Measurements from ENCODE around the gene ITGBL1.

ITGBL1 gene

DNA sequence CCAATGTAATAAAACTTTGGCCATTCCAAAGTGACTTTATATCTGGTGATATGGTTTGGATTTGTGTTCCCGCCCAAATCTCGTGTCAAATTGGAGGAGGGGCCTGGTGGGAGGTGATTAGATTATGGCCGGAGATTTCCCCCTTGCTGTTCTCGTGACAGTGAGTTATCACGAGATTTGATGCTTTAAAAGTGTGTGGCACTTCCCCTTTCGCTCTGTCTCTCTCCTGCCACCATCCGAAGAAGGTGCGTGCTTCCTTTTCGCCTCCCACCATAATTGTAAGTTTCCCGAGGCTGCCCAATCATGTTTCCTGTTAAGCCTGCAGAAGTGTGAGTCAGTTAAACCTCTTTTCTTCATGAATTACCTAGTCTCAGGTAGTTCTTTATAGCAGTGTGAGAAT, 26.9 kb upstream of the ITGBL1 start:
- Histone ChIP-seq H3K36me3 (ENCODE audit: low read length) (no peaks in the 10 kb centered on the region), H3K4me3 (ENCODE audit: insufficient read depth, low read length, poor library complexity, severe bottlenecking) (no peak overlapping the region), H3K9me3 (ENCODE audit: insufficient read depth, low read length) (no peaks in the 10 kb centered on the region), H3K9me2 (replicated peaks; ENCODE audit: insufficient read depth, low read length) (no peaks in the 10 kb centered on the region), H3K27me3 (ENCODE audit: low read length) (no peaks in the 10 kb centered on the region), H3K4me2 (ENCODE audit: low read depth, low read length, poor library complexity, severe bottlenecking) (no peak overlapping the region), H3F3A (ENCODE audit: insufficient read depth) (no peaks in the 10 kb centered on the region), H4K20me1 (ENCODE audit: low read depth, low read length) (no peaks in the 10 kb centered on the region), H3K9ac (ENCODE audit: low read length) (no peak overlapping the region), H3K79me2 (ENCODE audit: insufficient read depth, low read length) (no peaks in the 10 kb centered on the region), H2AFZ (ENCODE audit: low read depth, low read length, severe bottlenecking) (no peak overlapping the region), H3K27ac (ENCODE audit: low read depth, low read length) (no peak overlapping the region)
- TF ChIP-seq, protein P1, sequence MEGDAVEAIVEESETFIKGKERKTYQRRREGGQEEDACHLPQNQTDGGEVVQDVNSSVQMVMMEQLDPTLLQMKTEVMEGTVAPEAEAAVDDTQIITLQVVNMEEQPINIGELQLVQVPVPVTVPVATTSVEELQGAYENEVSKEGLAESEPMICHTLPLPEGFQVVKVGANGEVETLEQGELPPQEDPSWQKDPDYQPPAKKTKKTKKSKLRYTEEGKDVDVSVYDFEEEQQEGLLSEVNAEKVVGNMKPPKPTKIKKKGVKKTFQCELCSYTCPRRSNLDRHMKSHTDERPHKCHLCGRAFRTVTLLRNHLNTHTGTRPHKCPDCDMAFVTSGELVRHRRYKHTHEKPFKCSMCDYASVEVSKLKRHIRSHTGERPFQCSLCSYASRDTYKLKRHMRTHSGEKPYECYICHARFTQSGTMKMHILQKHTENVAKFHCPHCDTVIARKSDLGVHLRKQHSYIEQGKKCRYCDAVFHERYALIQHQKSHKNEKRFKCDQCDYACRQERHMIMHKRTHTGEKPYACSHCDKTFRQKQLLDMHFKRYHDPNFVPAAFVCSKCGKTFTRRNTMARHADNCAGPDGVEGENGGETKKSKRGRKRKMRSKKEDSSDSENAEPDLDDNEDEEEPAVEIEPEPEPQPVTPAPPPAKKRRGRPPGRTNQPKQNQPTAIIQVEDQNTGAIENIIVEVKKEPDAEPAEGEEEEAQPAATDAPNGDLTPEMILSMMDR (IDR thresholded peaks at IDR 0.05; ENCODE audit: insufficient read depth, low read length, poor library complexity, severe bottlenecking) = no peak
- TF ChIP-seq EZH2phosphoT487 (conservative IDR thresholded peaks at IDR 0.05; ENCODE audit: low read length) = no peak

DNA sequence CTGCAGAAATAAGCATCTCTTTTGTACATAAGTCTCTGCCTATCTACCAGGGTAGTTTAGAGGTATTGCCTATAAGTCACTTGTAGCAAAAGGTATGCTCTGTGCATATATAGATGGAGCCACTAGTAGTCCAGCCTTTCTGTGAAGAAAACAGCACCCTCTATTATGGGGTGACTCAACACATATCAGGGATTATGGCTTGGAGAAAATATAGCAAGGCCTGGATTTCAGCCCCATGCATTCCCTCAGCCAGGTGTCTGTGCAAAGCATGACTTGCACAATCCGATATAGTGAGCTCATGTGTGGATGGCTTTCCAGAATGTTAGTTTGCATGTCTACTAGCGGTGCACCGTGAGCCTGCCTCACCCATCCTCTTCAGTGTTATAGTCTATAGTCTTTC, 22.7 kb upstream of the ITGBL1 start:
- H3K4me2 ChIP-seq (ENCODE audit: low read depth, low read length, poor library complexity, severe bottlenecking) = no peak overlapping the region
- no peaks in the 10 kb centered on the region for H3K9me3 ChIP-seq (ENCODE audit: insufficient read depth, low read length)
- no peaks in the 10 kb centered on the region for H3F3A ChIP-seq (ENCODE audit: insufficient read depth)
- no peak overlapping the region for H3K4me3 ChIP-seq (ENCODE audit: insufficient read depth, low read length, poor library complexity, severe bottlenecking)
- H3K27ac ChIP-seq (ENCODE audit: low read depth, low read length) = no peak overlapping the region
- H3K9ac ChIP-seq (ENCODE audit: low read length) = no peak overlapping the region
- no peaks in the 10 kb centered on the region for H3K9me2 ChIP-seq (replicated peaks; ENCODE audit: insufficient read depth, low read length)
- no peaks in the 10 kb centered on the region for H4K20me1 ChIP-seq (ENCODE audit: low read depth, low read length)
- no peaks in the 10 kb centered on the region for H3K27me3 ChIP-seq (ENCODE audit: low read length)
- H3K36me3 ChIP-seq (ENCODE audit: low read length) = no peaks in the 10 kb centered on the region
- H2AFZ ChIP-seq (ENCODE audit: low read depth, low read length, severe bottlenecking) = no peak overlapping the region
- TF ChIP-seq EZH2phosphoT487 (conservative IDR thresholded peaks at IDR 0.05; ENCODE audit: low read length) = no peak
- H3K79me2 ChIP-seq (ENCODE audit: insufficient read depth, low read length) = no peaks in the 10 kb centered on the region

DNA sequence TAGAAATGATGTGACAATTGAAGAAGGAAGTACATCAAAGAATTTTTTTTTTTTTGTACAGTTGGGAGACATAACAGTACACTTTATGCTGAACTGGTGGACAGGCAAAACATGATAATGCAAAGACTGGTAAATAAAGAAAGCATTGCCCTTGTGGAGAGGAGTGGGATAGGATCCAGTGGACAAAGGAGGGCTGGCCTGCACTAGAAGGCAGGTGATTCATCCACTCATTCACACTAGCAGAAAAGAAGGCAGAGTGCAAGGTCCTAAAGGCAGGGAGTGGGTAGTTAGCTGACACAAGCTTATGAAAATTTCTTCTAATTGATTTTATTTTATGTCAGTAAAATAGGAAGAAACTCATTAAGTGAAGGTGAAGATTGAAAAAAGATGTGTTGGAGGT, 18.6 kb upstream of the ITGBL1 start:
- no peak overlapping the region for H3K4me2 ChIP-seq (ENCODE audit: low read depth, low read length, poor library complexity, severe bottlenecking)
- TF ChIP-seq EZH2phosphoT487 (conservative IDR thresholded peaks at IDR 0.05; ENCODE audit: low read length) = no peak
- TF ChIP-seq, protein P1 (IDR thresholded peaks at IDR 0.05; ENCODE audit: insufficient read depth, low read length, poor library complexity, severe bottlenecking) = no peak
- H3F3A ChIP-seq (ENCODE audit: insufficient read depth) = no peaks in the 10 kb centered on the region
- H3K79me2 ChIP-seq (ENCODE audit: insufficient read depth, low read length) = no peaks in the 10 kb centered on the region
- no peaks in the 10 kb centered on the region for H3K36me3 ChIP-seq (ENCODE audit: low read length)
- no peak overlapping the region for H3K27ac ChIP-seq (ENCODE audit: low read depth, low read length)
- H3K4me3 ChIP-seq (ENCODE audit: insufficient read depth, low read length, poor library complexity, severe bottlenecking) = no peak overlapping the region
- no peak overlapping the region for H3K9ac ChIP-seq (ENCODE audit: low read length)
- H3K27me3 ChIP-seq (ENCODE audit: low read length) = no peaks in the 10 kb centered on the region
- H2AFZ ChIP-seq (ENCODE audit: low read depth, low read length, severe bottlenecking) = no peak overlapping the region
- H4K20me1 ChIP-seq (ENCODE audit: low read depth, low read length) = no peaks in the 10 kb centered on the region
- no peaks in the 10 kb centered on the region for H3K9me3 ChIP-seq (ENCODE audit: insufficient read depth, low read length)
- no peaks in the 10 kb centered on the region for H3K9me2 ChIP-seq (replicated peaks; ENCODE audit: insufficient read depth, low read length)

DNA sequence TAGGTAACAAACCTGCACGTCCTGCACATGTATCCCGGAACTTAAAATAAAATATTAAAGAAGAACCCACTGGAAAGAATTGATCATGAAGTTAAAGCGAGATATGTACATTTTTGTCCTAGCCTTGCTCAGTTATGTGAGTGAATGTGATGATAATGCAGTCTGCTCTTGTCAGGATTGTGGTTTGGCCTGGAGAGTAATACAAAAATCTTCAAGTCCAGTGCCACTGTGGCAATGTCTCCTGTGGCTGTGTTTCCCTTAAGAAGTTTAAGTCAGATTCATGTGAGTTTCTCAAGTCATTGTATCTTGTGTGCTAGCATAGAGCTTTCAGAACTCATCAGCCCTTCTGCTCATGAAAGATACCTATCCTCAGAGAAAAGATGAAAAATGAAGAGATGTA, 18.0 kb upstream of the ITGBL1 start:
- H3K9me3 ChIP-seq (ENCODE audit: insufficient read depth, low read length) = no peaks in the 10 kb centered on the region
- no peaks in the 10 kb centered on the region for H3K27me3 ChIP-seq (ENCODE audit: low read length)
- H3K4me2 ChIP-seq (ENCODE audit: low read depth, low read length, poor library complexity, severe bottlenecking) = no peak overlapping the region
- H4K20me1 ChIP-seq (ENCODE audit: low read depth, low read length) = no peaks in the 10 kb centered on the region
- TF ChIP-seq, protein P1 (IDR thresholded peaks at IDR 0.05; ENCODE audit: insufficient read depth, low read length, poor library complexity, severe bottlenecking) = no peak
- TF ChIP-seq EZH2phosphoT487 (conservative IDR thresholded peaks at IDR 0.05; ENCODE audit: low read length) = no peak
- no peaks in the 10 kb centered on the region for H3K9me2 ChIP-seq (replicated peaks; ENCODE audit: insufficient read depth, low read length)
- no peaks in the 10 kb centered on the region for H3F3A ChIP-seq (ENCODE audit: insufficient read depth)
- H3K4me3 ChIP-seq (ENCODE audit: insufficient read depth, low read length, poor library complexity, severe bottlenecking) = no peak overlapping the region
- H3K79me2 ChIP-seq (ENCODE audit: insufficient read depth, low read length) = no peaks in the 10 kb centered on the region
- no peak overlapping the region for H3K9ac ChIP-seq (ENCODE audit: low read length)
- H3K27ac ChIP-seq (ENCODE audit: low read depth, low read length) = no peak overlapping the region
- H2AFZ ChIP-seq (ENCODE audit: low read depth, low read length, severe bottlenecking) = no peak overlapping the region
- no peaks in the 10 kb centered on the region for H3K36me3 ChIP-seq (ENCODE audit: low read length)
